Subcutaneous adipose tissue (tissue), 4 donors: Measurements from ENCODE around the gene LRP1. TPM values are rescaled to one million over a fixed set of nuclear protein-coding genes. Genes with fewer than 3 reads are reported as not detected.

Source experiments
- CTCF ChIP-seq: fragments of 450-650 bp; IDR thresholded peaks from one replicate; pipeline ENCODE4 v1.5.1; 2016; ENCODE audit warnings: low read depth, mild to moderate bottlenecking, control low read depth, antibody characterized with exemption, moderate library complexity
- total RNA-seq, 4 donors: library from RNA; depleted of rRNA; stranded (reverse); fragments of >200 nt; gene quantifications; one replicate each; pipeline ENCODE4 v1.1.0, GENCODE V29; 2016

The LRP1 gene
- total RNA-seq, 4 donors from 2014 or later, result 301 to 814 (median 762) TPM

DNA sequence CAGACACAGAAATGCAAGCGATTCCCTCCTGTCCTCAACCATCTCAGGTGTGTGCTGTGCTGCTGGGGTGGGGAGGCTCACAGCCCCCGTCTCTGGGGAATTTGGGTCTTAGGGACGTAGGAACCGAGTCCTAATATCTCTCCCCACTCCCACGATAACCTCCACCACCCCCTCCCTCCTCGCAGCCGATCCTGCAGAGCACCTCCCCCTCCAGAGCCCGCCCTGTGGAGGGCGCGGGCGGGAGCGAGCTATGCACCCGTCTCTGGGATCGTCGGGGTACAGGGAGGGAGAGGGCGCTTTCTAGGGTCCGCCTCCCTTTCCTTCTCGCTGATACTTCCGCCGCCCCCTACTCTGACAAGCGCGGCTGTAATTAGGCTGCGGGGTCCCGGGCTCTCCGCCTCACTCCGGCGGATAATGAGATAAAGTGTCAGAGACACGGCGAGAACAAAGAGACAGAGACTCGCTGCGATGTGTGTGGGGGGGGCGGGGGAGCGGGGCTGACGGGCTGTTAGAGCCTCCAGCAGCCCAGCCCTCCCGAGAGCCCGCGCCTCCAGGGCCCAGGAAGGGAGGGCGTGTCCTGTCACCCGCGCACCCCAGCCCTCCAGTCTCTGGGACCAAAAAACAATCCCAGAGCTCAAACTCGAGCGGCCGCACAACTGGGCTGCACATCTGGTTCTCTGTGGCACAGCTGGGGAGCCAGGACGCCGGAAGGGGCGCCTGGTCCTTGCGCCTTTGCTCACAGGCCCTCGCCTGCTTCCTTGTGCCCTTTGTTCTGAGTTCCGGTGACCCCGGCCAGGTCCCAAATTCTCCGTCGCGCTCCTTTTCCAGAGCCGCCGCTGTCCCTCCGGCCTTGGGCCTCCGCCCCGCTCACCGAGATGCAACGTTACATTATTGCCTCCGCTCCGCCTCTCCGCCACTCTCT is 109.9 kb downstream of the LRP1 start:
- TF ChIP-seq CTCF, result no peak

DNA sequence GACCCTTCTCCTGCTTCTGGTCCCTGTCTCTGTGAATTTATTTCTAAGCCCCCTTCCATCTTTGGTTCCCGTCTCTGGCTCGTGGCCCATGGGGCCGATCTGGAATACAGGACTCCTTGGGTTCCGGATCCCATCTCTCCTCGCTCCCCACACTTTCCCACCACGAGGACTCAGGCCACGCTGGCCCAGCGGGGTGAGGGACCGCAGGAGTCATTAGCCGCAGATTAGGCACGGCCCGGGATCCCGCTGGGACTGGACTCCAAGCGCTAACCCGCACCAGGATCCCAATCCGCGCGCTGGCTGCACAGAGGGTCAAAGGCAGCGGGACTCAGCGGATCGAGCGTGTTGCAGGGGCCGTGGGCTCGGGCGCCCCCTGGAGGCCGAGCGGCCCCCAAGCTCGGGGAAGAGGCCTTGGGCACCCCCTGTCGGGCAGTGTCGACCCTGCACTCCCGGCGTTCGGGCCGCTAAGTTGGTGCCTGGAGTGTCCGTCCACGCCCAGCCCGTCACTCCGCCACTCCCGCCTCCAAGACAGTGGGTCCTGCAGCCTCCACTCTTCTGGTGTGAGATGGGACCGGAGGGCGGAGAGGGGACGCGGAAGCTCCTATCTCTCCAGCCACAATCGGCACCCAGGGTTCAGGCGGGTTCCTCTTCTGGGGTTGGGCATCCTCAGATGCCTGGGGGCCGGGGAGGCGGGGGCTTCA is 110.7 kb downstream of the LRP1 start:
- TF ChIP-seq CTCF, result no peak

- TF ChIP-seq CTCF, result no peak
Observed at GRCh38 chr12:57239587-57240065, 111.3 kb downstream of the LRP1 start.

- no peak for TF ChIP-seq CTCF
Observed at GRCh38 chr12:57240066-57240921, 112.0 kb downstream of the LRP1 start.

GRCh38 chr12:57240926-57241401 is 112.7 kb downstream of the LRP1 start:
- no peak for TF ChIP-seq CTCF

DNA sequence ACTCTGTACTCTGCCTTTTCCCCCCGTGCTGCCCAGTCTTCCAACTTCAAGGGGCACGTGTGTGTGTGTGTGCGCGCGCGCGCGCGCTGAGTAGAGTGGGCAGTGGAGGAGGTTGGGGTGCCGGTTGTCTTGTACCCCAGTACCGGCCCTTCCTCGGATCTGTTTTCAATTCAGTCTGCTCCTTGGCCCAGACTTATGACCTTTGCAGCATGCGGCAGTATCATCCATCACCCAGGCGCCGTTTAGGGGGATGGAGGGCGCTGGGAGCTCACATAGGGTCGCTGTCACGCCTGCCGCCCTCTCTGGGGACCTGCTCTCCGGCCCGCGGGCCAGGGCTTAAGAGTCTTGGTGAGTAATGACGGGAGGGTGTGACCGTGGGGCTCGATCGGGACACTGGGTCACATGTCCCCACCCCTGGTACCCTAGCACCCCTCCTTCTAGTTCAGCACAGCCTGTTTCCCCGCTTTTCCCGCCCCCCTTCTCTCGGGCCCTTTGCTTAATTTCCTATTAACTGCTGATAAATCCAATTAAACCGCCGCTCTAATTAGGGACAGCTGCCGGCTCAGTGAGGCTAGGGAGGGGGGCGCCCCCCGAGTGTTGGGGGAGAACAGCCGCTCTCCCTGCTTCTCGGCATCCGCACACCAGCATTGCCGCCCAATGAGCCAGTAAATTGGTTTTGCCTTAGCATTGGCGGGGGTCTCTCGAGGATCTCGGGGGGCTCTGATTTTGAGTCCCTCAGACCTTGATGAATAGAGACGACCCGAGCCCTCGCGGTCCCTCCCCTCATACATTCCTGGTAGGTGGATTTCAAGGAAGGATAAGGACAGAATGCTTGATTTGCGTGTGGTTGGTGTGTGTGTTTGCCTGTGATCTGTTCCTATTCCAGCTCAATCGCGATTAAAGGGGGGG is 113.4 kb downstream of the LRP1 start:
- no peak for TF ChIP-seq CTCF
